ENCODE measurements around the gene SLC22A25.

Gene SLC22A25

GRCh38 chr11:63227521-63228107 lies 15.8 kb downstream of the SLC22A25 start:
- no peak for DNase-seq

DNA sequence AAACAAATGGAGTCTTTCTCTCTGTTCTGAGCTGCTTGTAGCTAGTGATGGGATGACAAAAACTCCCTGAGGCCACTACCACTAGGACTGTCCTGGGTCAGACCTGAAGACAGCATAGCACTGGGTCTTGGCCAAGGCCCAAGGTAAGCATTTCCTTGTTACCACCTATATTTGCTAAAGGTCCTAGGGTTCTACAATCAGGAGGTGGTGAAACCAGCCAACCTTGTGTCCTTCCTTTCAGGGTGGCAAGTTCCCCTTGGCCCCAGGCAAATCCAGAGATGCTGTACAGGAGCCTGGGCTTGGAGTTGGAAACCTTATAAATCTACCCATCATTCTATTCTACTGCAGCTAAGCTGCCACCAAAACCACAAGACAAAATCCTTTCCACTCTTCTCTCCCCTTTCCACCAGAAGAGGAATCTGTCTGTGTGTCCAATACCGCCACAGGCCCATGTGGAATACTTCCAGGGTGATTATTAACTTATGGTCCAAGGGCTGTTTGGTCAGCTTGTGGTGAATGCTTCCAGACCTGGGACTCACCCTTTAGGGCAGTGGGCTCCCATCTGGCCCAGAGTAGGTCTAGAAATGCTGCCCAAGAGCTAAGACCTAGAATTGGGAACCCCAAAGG lies 16.8 kb downstream of the SLC22A25 start:
- no peak for DNase-seq

DNA sequence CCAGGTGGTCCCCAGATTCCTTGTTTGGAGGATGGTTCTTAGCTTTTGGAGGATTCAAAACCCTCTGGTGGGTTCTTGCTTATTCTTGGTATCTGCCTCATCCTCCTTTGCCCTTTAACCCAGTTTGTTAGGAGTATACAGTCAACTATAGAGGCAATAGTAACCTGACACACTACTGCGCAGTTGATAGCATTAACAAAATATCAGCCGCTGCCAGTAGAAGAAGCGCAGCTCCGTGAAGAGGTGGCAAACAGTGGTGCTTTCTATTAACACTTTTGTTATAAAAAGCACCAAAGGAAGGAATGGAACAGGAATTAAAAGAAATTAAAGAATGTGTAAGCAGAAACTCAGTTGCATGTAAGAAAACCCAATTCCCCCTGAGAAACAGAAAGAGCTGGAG lies 29.3 kb downstream of the SLC22A25 start:
- DNase-seq, result no peak

- no peak for DNase-seq
Observed at GRCh38 chr11:63212742-63213141, 30.7 kb downstream of the SLC22A25 start.

GRCh38 chr11:63210111-63210510 lies 33.3 kb downstream of the SLC22A25 start:
- DNase-seq, result no peak

Measured in T1000 (cell line).